HL-60 (cell line): ENCODE data around the gene LRCOL1.

ENCODE experiments used
- DNase-seq, 2 experiments: peaks; one replicate each; pipeline ENCODE4 v3.0.0-alpha.2; 2010 to 2020; ENCODE audit warnings: low read depth in 1 of 2, low spot score in 1 of 2
- H3K27ac ChIP-seq: fragments of 250-450 bp; sonication (Bioruptor Pico); replicated peaks from 2 replicates; pipeline ENCODE4 v1.5.1; 2020; ENCODE audit warnings: mild to moderate bottlenecking, moderate library complexity
- H3K27me3 ChIP-seq: fragments of 250-450 bp; sonication (Bioruptor Pico); 2 replicates; pipeline ENCODE4 v1.5.1; 2021; ENCODE audit warnings: mild to moderate bottlenecking, moderate library complexity; ENCODE audit not compliant: insufficient read depth, poor library complexity, severe bottlenecking
- H3K4me3 ChIP-seq: replicated peaks from 2 replicates; pipeline ENCODE4 v1.5.1; 2011; ENCODE audit warnings: mild to moderate bottlenecking, control low read depth, low read length; ENCODE audit not compliant: insufficient read depth
- GABPA ChIP-seq: IDR thresholded peaks from 2 replicates; pipeline ENCODE4 v1.6.1; 2012; ENCODE audit warnings: low read depth
- POLR2AphosphoS5 ChIP-seq: IDR thresholded peaks from 2 replicates; pipeline ENCODE4 v1.6.1; 2012; ENCODE audit warnings: low read depth
- REST ChIP-seq: IDR thresholded peaks from 2 replicates; pipeline ENCODE4 v1.6.1; 2012; ENCODE audit warnings: low read depth; ENCODE audit not compliant: insufficient replicate concordance
- SPI1 ChIP-seq: IDR thresholded peaks from 2 replicates; pipeline ENCODE4 v1.6.1; 2012; ENCODE audit warnings: low read depth, mild to moderate bottlenecking, borderline replicate concordance
- TF ChIP-seq, protein P1 (sequence below): IDR thresholded peaks from one replicate; pipeline ENCODE4 v1.5.1; 2011; ENCODE audit warnings: low read length, control low read depth, inconsistent platforms; ENCODE audit not compliant: insufficient read depth

LRCOL1 gene

GRCh38 chr12:132560614-132561426, 49.6 kb downstream of the LRCOL1 start:
- Histone ChIP-seq H3K4me3 (peak overlapping the region; percentile 79), H3K27ac (peak overlapping the region; percentile 76), H3K27me3 (no peaks in the 10 kb centered on the region)
- DNase-seq, result peak; percentile 77 to 86
- TF ChIP-seq SPI1 (no peak), GABPA (no peak)
- TF ChIP-seq, protein P1, sequence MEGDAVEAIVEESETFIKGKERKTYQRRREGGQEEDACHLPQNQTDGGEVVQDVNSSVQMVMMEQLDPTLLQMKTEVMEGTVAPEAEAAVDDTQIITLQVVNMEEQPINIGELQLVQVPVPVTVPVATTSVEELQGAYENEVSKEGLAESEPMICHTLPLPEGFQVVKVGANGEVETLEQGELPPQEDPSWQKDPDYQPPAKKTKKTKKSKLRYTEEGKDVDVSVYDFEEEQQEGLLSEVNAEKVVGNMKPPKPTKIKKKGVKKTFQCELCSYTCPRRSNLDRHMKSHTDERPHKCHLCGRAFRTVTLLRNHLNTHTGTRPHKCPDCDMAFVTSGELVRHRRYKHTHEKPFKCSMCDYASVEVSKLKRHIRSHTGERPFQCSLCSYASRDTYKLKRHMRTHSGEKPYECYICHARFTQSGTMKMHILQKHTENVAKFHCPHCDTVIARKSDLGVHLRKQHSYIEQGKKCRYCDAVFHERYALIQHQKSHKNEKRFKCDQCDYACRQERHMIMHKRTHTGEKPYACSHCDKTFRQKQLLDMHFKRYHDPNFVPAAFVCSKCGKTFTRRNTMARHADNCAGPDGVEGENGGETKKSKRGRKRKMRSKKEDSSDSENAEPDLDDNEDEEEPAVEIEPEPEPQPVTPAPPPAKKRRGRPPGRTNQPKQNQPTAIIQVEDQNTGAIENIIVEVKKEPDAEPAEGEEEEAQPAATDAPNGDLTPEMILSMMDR, result peak; percentile 61

DNA sequence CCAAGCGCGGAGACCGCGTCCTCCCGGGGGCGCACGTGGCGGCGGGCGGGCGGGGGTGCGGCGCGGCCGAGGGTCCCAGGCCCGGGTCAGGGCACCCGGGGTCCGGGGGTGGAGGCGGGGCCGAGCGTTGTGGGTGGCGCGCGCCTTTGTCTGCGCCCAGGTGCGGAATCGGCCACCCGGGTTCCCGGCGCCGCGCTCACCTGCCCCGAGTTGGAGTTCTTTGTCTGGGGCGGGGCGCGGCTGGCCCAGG, 50.1 kb downstream of the LRCOL1 start:
- no peak for DNase-seq
- Histone ChIP-seq H3K4me3 (peak overlapping the region; percentile 79), H3K27ac (peak overlapping the region; percentile 76), H3K27me3 (no peaks in the 10 kb centered on the region)
- TF ChIP-seq SPI1 (no peak), POLR2AphosphoS5 (no peak), REST (no peak), GABPA (no peak)
- TF ChIP-seq, protein P1, result no peak

- Histone ChIP-seq H3K4me3 (peak overlapping the region; percentile 79), H3K27ac (peak overlapping the region; percentile 90), H3K27me3 (no peaks in the 10 kb centered on the region)
- DNase-seq, result peak; percentile 51 to 58
- TF ChIP-seq, protein P1, result no peak
- TF ChIP-seq GABPA (no peak), REST (no peak), POLR2AphosphoS5 (no peak; the same call in 1 of the 2 replicates), SPI1 (no peak)
These were observed 50.6 kb downstream of the LRCOL1 start for GRCh38 chr12:132559652-132560363.
